KMS-11 (cell line): ENCODE measurements around the gene TCF7L1.

Source experiments
- H2AFZ ChIP-seq: fragments of 200-600 bp; sonication (generic); 2 replicates; pipeline ENCODE4 v1.6.1; 2016; ENCODE audit warnings: antibody characterized with exemption, mixed run types, low read depth
- H3K27ac ChIP-seq: fragments of 200-600 bp; sonication (generic); 2 replicates; pipeline ENCODE4 v1.6.1; 2016; ENCODE audit warnings: mild to moderate bottlenecking, mixed run types
- H3K27me3 ChIP-seq: fragments of 200-600 bp; sonication (generic); 2 replicates; pipeline ENCODE4 v1.6.1; 2017; ENCODE audit warnings: mild to moderate bottlenecking, low read depth, mixed run types, moderate library complexity; ENCODE audit not compliant: insufficient read depth
- H3K36me3 ChIP-seq: fragments of 200-600 bp; sonication (generic); 2 replicates; pipeline ENCODE4 v1.6.1; 2017; ENCODE audit warnings: mild to moderate bottlenecking, mixed run types; ENCODE audit not compliant: insufficient read depth
- H3K4me1 ChIP-seq: fragments of 200-600 bp; sonication (generic); 2 replicates; pipeline ENCODE4 v1.6.1; 2016; ENCODE audit warnings: mild to moderate bottlenecking, low read depth, mixed run types; ENCODE audit not compliant: poor library complexity, severe bottlenecking
- H3K4me2 ChIP-seq: fragments of 200-600 bp; sonication (generic); 2 replicates; pipeline ENCODE4 v1.7.0; 2016; ENCODE audit warnings: mild to moderate bottlenecking, mixed run types
- H3K4me3 ChIP-seq: fragments of 200-600 bp; sonication (generic); IDR thresholded peaks from 2 replicates; pipeline ENCODE4 v1.6.1; 2017; ENCODE audit warnings: low read depth, low read length, mixed read lengths; ENCODE audit not compliant: insufficient read depth
- H3K79me2 ChIP-seq: fragments of 200-600 bp; sonication (generic); 2 replicates; pipeline ENCODE4 v1.6.1; 2016; ENCODE audit warnings: low read depth, mixed run types; ENCODE audit not compliant: insufficient read depth
- H3K9ac ChIP-seq: fragments of 200-600 bp; sonication (generic); 2 replicates; pipeline ENCODE4 v1.6.1; 2016; ENCODE audit warnings: mild to moderate bottlenecking, mixed run types
- H4K20me1 ChIP-seq: fragments of 200-600 bp; sonication (generic); 2 replicates; pipeline ENCODE4 v1.6.1; 2016; ENCODE audit warnings: mild to moderate bottlenecking, mixed run types; ENCODE audit not compliant: insufficient read depth
- CTCF ChIP-seq: fragments of 200-600 bp; sonication (generic); conservative IDR thresholded peaks from 2 replicates; pipeline ENCODE4 v1.6.1; 2017; ENCODE audit warnings: low read depth, mild to moderate bottlenecking, antibody characterized with exemption, low read length, moderate library complexity, mixed read lengths

The TCF7L1 gene

GRCh38 chr2:85213901-85214512 lies 80.8 kb downstream of the TCF7L1 start:
- no peak overlapping the region for H3K27ac ChIP-seq
- no peak overlapping the region for H3K4me3 ChIP-seq
- H3K4me1 ChIP-seq: peaks cover 36% of the 10 kb centered on the region
- H2AFZ ChIP-seq: no peak overlapping the region
- peaks cover 40% of the 10 kb centered on the region for H3K27me3 ChIP-seq
- H3K36me3 ChIP-seq: no peaks in the 10 kb centered on the region
- H4K20me1 ChIP-seq: no peaks in the 10 kb centered on the region
- TF ChIP-seq CTCF: no peak
- no peak overlapping the region for H3K9ac ChIP-seq
- H3K4me2 ChIP-seq: peak overlapping the region; percentile 78; the same call in 1 of the 2 replicates
- H3K79me2 ChIP-seq: no peaks in the 10 kb centered on the region

- Histone ChIP-seq H3K27ac (no peak overlapping the region), H3K4me1 (peaks cover 36% of the 10 kb centered on the region), H3K4me3 (peak overlapping the region; percentile 73), H3K79me2 (no peaks in the 10 kb centered on the region), H4K20me1 (no peaks in the 10 kb centered on the region), H2AFZ (no peak overlapping the region), H3K27me3 (peaks cover 40% of the 10 kb centered on the region), H3K9ac (no peak overlapping the region), H3K36me3 (no peaks in the 10 kb centered on the region), H3K4me2 (peak overlapping the region; percentile 78)
- TF ChIP-seq CTCF: no peak
Measured at GRCh38 chr2:85215081-85215447, 81.9 kb downstream of the TCF7L1 start.

GRCh38 chr2:85215448-85216401 lies 82.5 kb downstream of the TCF7L1 start:
- Histone ChIP-seq H3K27ac (no peak overlapping the region), H3K36me3 (no peaks in the 10 kb centered on the region), H3K79me2 (no peaks in the 10 kb centered on the region), H3K4me3 (peak overlapping the region; percentile 73), H3K4me2 (peak overlapping the region; percentile 78), H2AFZ (no peak overlapping the region), H3K27me3 (peaks cover 40% of the 10 kb centered on the region), H3K9ac (no peak overlapping the region), H3K4me1 (peaks cover 36% of the 10 kb centered on the region), H4K20me1 (no peaks in the 10 kb centered on the region)
- no peak for TF ChIP-seq CTCF

GRCh38 chr2:85216927-85217326 lies 83.7 kb downstream of the TCF7L1 start:
- peaks cover 36% of the 10 kb centered on the region for H3K4me1 ChIP-seq
- no peaks in the 10 kb centered on the region for H3K36me3 ChIP-seq
- H3K27me3 ChIP-seq: peaks cover 40% of the 10 kb centered on the region
- H3K4me2 ChIP-seq: peak overlapping the region; percentile 64
- H3K79me2 ChIP-seq: no peaks in the 10 kb centered on the region
- H3K4me3 ChIP-seq: no peak overlapping the region
- no peak for TF ChIP-seq CTCF
- H3K9ac ChIP-seq: no peak overlapping the region
- H3K27ac ChIP-seq: no peak overlapping the region
- H2AFZ ChIP-seq: no peak overlapping the region
- no peaks in the 10 kb centered on the region for H4K20me1 ChIP-seq
